ENCODE measurements around the gene SPARCL1.

GRCh38 chr4:87481377-87481776 lies 47.8 kb downstream of the SPARCL1 start:
- TF ChIP-seq CTCF (tag by site-specific recombination; IDR thresholded peaks at IDR 0.05) (no peak), REPIN1 (tag by site-specific recombination; IDR thresholded peaks at IDR 0.05; ENCODE audit: low read depth) (no peak), ZNF514 (tag by site-specific recombination; IDR thresholded peaks at IDR 0.05) (no peak), HOXD13 (CRISPR knock-in tag; IDR thresholded peaks at IDR 0.05; ENCODE audit: borderline replicate concordance) (no peak), ZNF354C (tag by site-specific recombination; IDR thresholded peaks at IDR 0.05; ENCODE audit: borderline replicate concordance, low read depth) (no peak), ZNF692 (tag by site-specific recombination; IDR thresholded peaks at IDR 0.05) (no peak), ZFP41 (tag by site-specific recombination; IDR thresholded peaks at IDR 0.05; ENCODE audit: borderline replicate concordance) (no peak), ZNF138 (tag by site-specific recombination; IDR thresholded peaks at IDR 0.05; ENCODE audit: borderline replicate concordance) (no peak), ZSCAN30 (tag by site-specific recombination; IDR thresholded peaks at IDR 0.05) (no peak), KLF10 (tag by site-specific recombination; IDR thresholded peaks at IDR 0.05) (no peak), REST (tag by site-specific recombination; IDR thresholded peaks at IDR 0.05) (no peak)
- TF ChIP-seq, protein P1, sequence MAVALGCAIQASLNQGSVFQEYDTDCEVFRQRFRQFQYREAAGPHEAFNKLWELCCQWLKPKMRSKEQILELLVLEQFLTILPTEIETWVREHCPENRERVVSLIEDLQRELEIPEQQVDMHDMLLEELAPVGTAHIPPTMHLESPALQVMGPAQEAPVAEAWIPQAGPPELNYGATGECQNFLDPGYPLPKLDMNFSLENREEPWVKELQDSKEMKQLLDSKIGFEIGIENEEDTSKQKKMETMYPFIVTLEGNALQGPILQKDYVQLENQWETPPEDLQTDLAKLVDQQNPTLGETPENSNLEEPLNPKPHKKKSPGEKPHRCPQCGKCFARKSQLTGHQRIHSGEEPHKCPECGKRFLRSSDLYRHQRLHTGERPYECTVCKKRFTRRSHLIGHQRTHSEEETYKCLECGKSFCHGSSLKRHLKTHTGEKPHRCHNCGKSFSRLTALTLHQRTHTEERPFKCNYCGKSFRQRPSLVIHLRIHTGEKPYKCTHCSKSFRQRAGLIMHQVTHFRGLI (tag by site-specific recombination; IDR thresholded peaks at IDR 0.05): no peak
- TF ChIP-seq, protein P2, sequence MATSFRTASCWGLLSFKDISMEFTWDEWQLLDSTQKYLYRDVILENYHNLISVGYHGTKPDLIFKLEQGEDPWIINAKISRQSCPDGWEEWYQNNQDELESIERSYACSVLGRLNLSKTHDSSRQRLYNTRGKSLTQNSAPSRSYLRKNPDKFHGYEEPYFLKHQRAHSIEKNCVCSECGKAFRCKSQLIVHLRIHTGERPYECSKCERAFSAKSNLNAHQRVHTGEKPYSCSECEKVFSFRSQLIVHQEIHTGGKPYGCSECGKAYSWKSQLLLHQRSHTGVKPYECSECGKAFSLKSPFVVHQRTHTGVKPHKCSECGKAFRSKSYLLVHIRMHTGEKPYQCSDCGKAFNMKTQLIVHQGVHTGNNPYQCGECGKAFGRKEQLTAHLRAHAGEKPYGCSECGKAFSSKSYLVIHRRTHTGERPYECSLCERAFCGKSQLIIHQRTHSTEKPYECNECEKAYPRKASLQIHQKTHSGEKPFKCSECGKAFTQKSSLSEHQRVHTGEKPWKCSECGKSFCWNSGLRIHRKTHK (tag by site-specific recombination; IDR thresholded peaks at IDR 0.05): no peak
- TF ChIP-seq, protein P3, sequence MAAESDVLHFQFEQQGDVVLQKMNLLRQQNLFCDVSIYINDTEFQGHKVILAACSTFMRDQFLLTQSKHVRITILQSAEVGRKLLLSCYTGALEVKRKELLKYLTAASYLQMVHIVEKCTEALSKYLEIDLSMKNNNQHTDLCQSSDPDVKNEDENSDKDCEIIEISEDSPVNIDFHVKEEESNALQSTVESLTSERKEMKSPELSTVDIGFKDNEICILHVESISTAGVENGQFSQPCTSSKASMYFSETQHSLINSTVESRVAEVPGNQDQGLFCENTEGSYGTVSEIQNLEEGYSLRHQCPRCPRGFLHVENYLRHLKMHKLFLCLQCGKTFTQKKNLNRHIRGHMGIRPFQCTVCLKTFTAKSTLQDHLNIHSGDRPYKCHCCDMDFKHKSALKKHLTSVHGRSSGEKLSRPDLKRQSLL (tag by site-specific recombination; IDR thresholded peaks at IDR 0.05): no peak

Data from HEK293 (cell line).